GM23248 (cell line): ENCODE results near the gene BMERB1. TPM values are rescaled to one million over a fixed set of nuclear protein-coding genes. Genes with fewer than 3 reads are reported as not detected.

Experiments used
- DNase-seq: peaks from one replicate; pipeline ENCODE4 v3.0.0-alpha.2; 2015
- H2AFZ ChIP-seq: fragments of 200-600 bp; sonication (generic); 2 replicates; pipeline ENCODE4 v1.6.1; 2016; ENCODE audit warnings: antibody characterized with exemption
- H3F3A ChIP-seq: fragments of 200-600 bp; sonication (generic); 2 replicates; pipeline ENCODE4 v1.6.1; 2016; ENCODE audit warnings: mild to moderate bottlenecking, antibody characterized with exemption, mixed run types; ENCODE audit not compliant: insufficient read depth
- H3K27ac ChIP-seq: fragments of 200-600 bp; sonication (generic); 2 replicates; pipeline ENCODE4 v1.5.1; 2016; ENCODE audit warnings: mild to moderate bottlenecking
- H3K27me3 ChIP-seq: fragments of 200-600 bp; sonication (generic); replicated peaks from 2 replicates; pipeline ENCODE4 v1.6.1; 2016; ENCODE audit warnings: mild to moderate bottlenecking; ENCODE audit not compliant: insufficient read depth
- H3K36me3 ChIP-seq: fragments of 200-600 bp; sonication (generic); 2 replicates; pipeline ENCODE4 v1.6.1; 2016; ENCODE audit warnings: low read depth, mild to moderate bottlenecking
- H3K4me1 ChIP-seq: fragments of 200-600 bp; sonication (generic); 2 replicates; pipeline ENCODE4 v1.6.1; 2016; ENCODE audit warnings: mild to moderate bottlenecking; ENCODE audit not compliant: insufficient read depth
- H3K4me2 ChIP-seq: fragments of 200-600 bp; sonication (generic); one replicate; pipeline ENCODE4 v1.6.1; 2016; ENCODE audit warnings: mild to moderate bottlenecking; ENCODE audit not compliant: unreplicated experiment
- H3K4me3 ChIP-seq: fragments of 200-600 bp; sonication (generic); 2 replicates; pipeline ENCODE4 v1.5.1; 2016; ENCODE audit warnings: mild to moderate bottlenecking
- H3K79me2 ChIP-seq: fragments of 200-600 bp; sonication (generic); 2 replicates; pipeline ENCODE4 v1.6.1; 2016; ENCODE audit warnings: mild to moderate bottlenecking; ENCODE audit not compliant: insufficient read depth
- H3K9ac ChIP-seq: fragments of 200-600 bp; sonication (generic); 2 replicates; pipeline ENCODE4 v1.6.1; 2016; ENCODE audit warnings: mild to moderate bottlenecking
- H3K9me2 ChIP-seq: fragments of 200-600 bp; sonication (generic); 2 replicates; pipeline ENCODE4 v1.6.1; 2016; ENCODE audit warnings: mixed run types, mild to moderate bottlenecking, moderate library complexity; ENCODE audit not compliant: insufficient read depth
- H3K9me3 ChIP-seq: fragments of 200-600 bp; sonication (generic); one replicate; pipeline ENCODE4 v1.6.1; 2017; ENCODE audit warnings: low read depth
- H4K20me1 ChIP-seq: fragments of 200-600 bp; sonication (generic); 2 replicates; pipeline ENCODE4 v1.6.0; 2016; ENCODE audit not compliant: insufficient read depth
- EZH2 ChIP-seq: fragments of 200-600 bp; sonication (generic); IDR thresholded peaks from 2 replicates; pipeline ENCODE4 v1.6.1; 2018; ENCODE audit warnings: antibody characterized with exemption, mild to moderate bottlenecking; ENCODE audit not compliant: insufficient read depth, poor library complexity, severe bottlenecking
- EZH2phosphoT487 ChIP-seq: fragments of 200-600 bp; sonication (generic); IDR thresholded peaks from 2 replicates; pipeline ENCODE4 v1.6.1; 2018; ENCODE audit warnings: antibody characterized with exemption, moderate library complexity, mild to moderate bottlenecking, low read depth; ENCODE audit not compliant: insufficient read depth
- WGBS, 2 experiments: methylation state at CpG; one replicate each; pipeline ENCODE4 v1.1.6; 2015 to 2017; ENCODE audit warnings: low lambda C conversion rate in 2 of 2, low coverage in 1 of 2; ENCODE audit errors: missing lambda C conversion rate in 2 of 2; 5-methylcytosine and 5-hydroxymethylcytosine counted together
- in situ Hi-C: fragments of 300-500 bp; cut with MboI; formaldehyde crosslinking; loops from 2 replicates; pipeline ENCODE4 v1.15.0; 2020
- polyA plus RNA-seq: library from polyadenylated mRNA; unstranded; fragments of >200 nt; fragmentation: Nextera tagmentation; extraction: Ambion mirVana; gene quantifications from 2 replicates; pipeline ENCODE4 v1.2.1, GENCODE V29; 2016
- total RNA-seq: library from RNA; depleted of rRNA; stranded (reverse); fragments of >200 nt; shearing (Covaris generic); gene quantifications from 2 replicates; pipeline ENCODE4 v1.2.3, GENCODE V29; 2014

BMERB1 gene
- total and polyA plus RNA-seq, 2 experiments from 2014 or later, result 55.2 to 94.1 TPM

DNA sequence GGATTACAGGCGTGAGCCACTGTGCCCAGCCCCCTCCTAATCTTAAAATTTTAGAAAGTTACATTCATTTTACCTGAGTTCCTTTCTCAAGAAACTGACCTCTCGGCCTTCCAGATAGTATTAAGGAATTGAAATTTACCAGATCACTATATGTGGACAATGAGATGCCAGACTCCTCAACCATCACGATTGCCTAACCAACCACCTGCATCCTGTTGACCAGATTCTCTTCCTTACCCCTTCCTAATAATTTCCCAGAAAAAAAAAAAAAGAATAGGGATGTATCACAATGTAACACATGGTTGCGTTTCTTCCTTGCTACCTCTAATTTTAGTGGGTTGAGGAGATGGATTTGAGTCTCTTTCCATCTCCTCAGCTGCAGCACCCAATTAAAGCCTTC is 72.1 kb downstream of the BMERB1 start:
- no peak for TF ChIP-seq EZH2
- no peak for TF ChIP-seq EZH2phosphoT487
- H3K9ac ChIP-seq, result no peak overlapping the region
- H3K79me2 ChIP-seq, result peaks cover 86% of the 10 kb centered on the region
- no peaks in the 10 kb centered on the region for H3K9me3 ChIP-seq
- in situ Hi-C loops, result no loop called here
- H3K4me3 ChIP-seq, result no peak overlapping the region
- no peaks in the 10 kb centered on the region for H4K20me1 ChIP-seq
- no peak overlapping the region for H2AFZ ChIP-seq
- 90 to 94% methylated on average over 4 of the region's 4 CpGs for WGBS, 2 experiments
- H3K27ac ChIP-seq, result peak overlapping the region; percentile 61; the same call in 1 of the 2 replicates
- DNase-seq, result no peak
- peaks cover 34% of the 10 kb centered on the region for H3K4me1 ChIP-seq
- no peak overlapping the region for H3K4me2 ChIP-seq
- H3K27me3 ChIP-seq, result no peaks in the 10 kb centered on the region
- no peaks in the 10 kb centered on the region for H3K9me2 ChIP-seq
- H3K36me3 ChIP-seq, result no peaks in the 10 kb centered on the region
- H3F3A ChIP-seq, result peaks cover 29% of the 10 kb centered on the region

DNA sequence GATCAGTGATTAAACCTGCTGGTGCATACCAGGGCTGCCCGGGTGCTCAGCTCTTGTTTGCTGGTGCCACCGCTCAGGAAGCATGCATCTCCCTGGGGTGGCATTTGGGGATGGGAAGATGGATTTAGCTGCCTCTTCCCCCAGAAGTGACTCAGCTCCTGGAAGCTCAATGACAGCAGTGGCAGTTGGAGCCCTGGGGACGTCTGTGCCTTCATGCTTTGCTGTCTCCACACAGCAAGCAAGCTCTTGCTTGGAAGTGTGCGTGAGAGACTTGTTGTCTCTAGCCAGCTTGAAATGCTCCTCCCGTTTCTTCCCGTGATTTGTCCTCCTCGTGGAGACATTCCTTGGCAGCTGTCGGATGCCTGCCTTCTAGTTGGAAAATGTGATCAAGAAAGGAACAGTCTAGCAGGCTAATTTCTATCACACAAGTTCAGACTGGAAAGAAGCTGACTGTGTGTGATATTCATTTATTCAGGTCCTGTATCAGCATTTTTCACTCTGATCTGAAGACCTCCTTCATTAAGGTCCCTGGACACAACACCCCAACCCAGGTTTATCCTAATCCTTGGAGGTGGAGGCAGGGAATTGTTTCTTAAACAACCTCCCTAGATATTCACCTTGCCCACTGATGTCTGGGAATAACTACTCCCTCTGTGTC is 73.0 kb downstream of the BMERB1 start:
- peak overlapping the region; percentile 62 for H3K9ac ChIP-seq
- no peak overlapping the region for H2AFZ ChIP-seq
- H3K4me2 ChIP-seq, result peak overlapping the region; percentile 55
- DNase-seq, result peak; percentile 90
- H3K27ac ChIP-seq, result peak overlapping the region; percentile 61
- peaks cover 29% of the 10 kb centered on the region for H3F3A ChIP-seq
- no peaks in the 10 kb centered on the region for H3K9me2 ChIP-seq
- no peak for TF ChIP-seq EZH2
- no peak for TF ChIP-seq EZH2phosphoT487
- H4K20me1 ChIP-seq, result no peaks in the 10 kb centered on the region
- no peaks in the 10 kb centered on the region for H3K9me3 ChIP-seq
- peaks cover 27% of the 10 kb centered on the region for H3K4me1 ChIP-seq
- in situ Hi-C loops, result no loop called here
- 10 to 11% methylated on average over 8 of the region's 8 CpGs for WGBS, 2 experiments
- no peaks in the 10 kb centered on the region for H3K27me3 ChIP-seq
- H3K36me3 ChIP-seq, result no peaks in the 10 kb centered on the region
- H3K4me3 ChIP-seq, result no peak overlapping the region
- H3K79me2 ChIP-seq, result peaks cover 88% of the 10 kb centered on the region

DNA sequence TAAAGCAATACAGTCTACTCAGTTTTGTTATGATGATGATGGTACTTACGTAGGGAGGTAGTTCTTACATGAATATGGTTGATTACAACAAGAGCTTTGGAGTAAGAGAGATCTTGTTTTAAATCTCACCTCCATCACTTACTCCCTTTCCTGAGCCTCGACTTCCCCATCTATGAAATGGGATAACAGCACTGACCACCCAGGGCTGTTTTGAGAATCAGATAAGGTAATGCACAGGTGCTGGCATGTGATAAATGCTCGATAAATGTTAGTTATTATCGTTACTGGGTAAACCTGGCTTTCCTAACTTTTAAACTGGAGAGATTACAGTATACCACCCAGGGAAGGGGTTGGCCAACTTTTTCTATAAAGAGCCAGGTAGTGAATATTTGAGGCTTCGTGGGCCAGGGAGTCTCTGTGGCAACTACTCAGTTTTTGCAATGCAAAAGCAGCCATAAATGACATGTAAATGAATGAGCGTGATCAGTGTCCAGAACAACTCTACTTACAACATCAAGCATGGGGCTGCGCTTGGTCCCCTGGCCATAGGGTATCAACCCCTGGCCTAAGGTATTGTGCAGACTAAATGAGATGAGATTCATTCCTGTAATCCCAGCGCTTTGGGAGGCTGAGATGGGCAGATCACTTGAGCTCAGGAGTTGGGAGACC is 73.7 kb downstream of the BMERB1 start:
- Histone ChIP-seq H3K27me3 (no peaks in the 10 kb centered on the region), H3K79me2 (peaks cover 85% of the 10 kb centered on the region), H3K9me3 (no peaks in the 10 kb centered on the region), H3K27ac (peak overlapping the region; percentile 61), H3K36me3 (no peaks in the 10 kb centered on the region), H4K20me1 (no peaks in the 10 kb centered on the region), H3K9ac (peak overlapping the region; percentile 62), H3K4me3 (no peak overlapping the region), H2AFZ (no peak overlapping the region), H3K9me2 (no peaks in the 10 kb centered on the region), H3K4me2 (peak overlapping the region; percentile 55), H3F3A (peaks cover 22% of the 10 kb centered on the region), H3K4me1 (peaks cover 21% of the 10 kb centered on the region)
- in situ Hi-C loops, result no loop called here
- 90 to 92% methylated on average over 8 of the region's 8 CpGs for WGBS, 2 experiments
- TF ChIP-seq EZH2 (no peak), EZH2phosphoT487 (no peak)
- no peak for DNase-seq

DNA sequence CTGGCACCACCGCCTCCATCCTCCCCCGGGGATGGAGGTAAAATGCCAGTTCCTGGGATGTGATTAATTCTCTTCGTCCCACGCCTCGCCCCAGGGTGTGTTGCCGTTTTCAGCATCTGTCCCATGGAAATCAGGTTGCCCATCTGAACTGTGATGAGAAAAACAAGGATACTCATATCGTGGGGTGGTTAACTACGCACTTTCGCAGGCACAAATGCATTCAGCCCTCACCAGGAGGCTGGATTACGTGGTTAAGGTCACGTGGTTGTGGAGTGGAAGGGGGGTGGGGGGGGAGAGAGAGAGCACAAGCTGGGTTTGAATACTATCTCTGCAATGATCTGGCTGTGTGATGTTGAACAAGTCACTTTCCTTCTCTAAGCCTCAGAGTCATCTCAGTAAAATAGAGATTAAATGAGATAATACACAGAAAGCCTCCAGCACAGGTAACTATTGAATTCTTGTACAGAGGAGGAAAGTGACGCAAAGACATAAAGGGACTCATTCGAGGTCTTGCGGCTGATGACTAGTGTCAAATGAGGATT is 74.7 kb downstream of the BMERB1 start:
- peaks cover 81% of the 10 kb centered on the region for H3K79me2 ChIP-seq
- H3K4me3 ChIP-seq, result no peak overlapping the region
- no peak overlapping the region for H3K27ac ChIP-seq
- H3K9me2 ChIP-seq, result no peaks in the 10 kb centered on the region
- no peak overlapping the region for H3K4me2 ChIP-seq
- in situ Hi-C loops, result no loop called here
- H3K36me3 ChIP-seq, result no peaks in the 10 kb centered on the region
- H3K4me1 ChIP-seq, result peaks cover 21% of the 10 kb centered on the region
- no peak overlapping the region for H2AFZ ChIP-seq
- TF ChIP-seq EZH2, result no peak
- TF ChIP-seq EZH2phosphoT487, result no peak
- no peaks in the 10 kb centered on the region for H3K9me3 ChIP-seq
- no peaks in the 10 kb centered on the region for H4K20me1 ChIP-seq
- no peak overlapping the region for H3K9ac ChIP-seq
- DNase-seq, result no peak
- no peaks in the 10 kb centered on the region for H3K27me3 ChIP-seq
- WGBS, 2 experiments, result 93 to 95% methylated on average over 14 of the region's 14 CpGs
- peaks cover 22% of the 10 kb centered on the region for H3F3A ChIP-seq
